ENCODE data around the gene TP63.

DNA sequence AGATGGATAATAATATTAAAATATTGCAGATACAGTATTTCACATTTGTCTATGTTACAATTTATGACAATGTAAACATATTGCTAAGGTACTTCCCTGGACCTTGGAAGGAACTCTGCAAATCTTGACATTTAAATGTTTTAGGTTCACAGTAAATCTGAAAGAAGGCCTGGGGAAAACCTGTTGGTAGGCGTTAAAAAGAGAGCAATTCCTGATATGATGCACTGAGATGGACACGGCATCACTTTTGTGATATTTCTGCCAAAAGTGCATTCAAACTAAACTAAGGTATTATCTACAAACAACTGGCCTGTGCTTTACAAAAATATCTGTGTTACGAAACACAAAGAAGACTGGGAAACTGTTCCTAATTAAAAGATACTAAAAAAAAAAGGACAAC is 6.1 kb upstream of the TP63 start:
- no peak for TF ChIP-seq POLR2AphosphoS5 (IDR thresholded peaks at IDR 0.05; ENCODE audit: low read depth, low read length)
- TF ChIP-seq POLR2A (IDR thresholded peaks at IDR 0.05; ENCODE audit: low read depth, low read length) = no peak
- TF ChIP-seq TAF1 (IDR thresholded peaks at IDR 0.05; ENCODE audit: low read depth, low read length) = no peak

All from GM12891 (cell line).